ENCODE data around the gene SCYL3.
A peak's percentile ranks its signal among the peaks of the same experiment; 100 is the strongest.

Gene SCYL3

GRCh38 chr1:169928438-169929209 lies 34.9 kb upstream of the SCYL3 start:
- peak; percentile 54 for DNase-seq (ENCODE audit: low read depth)
- TF ChIP-seq CTCF (IDR thresholded peaks at IDR 0.05; ENCODE audit: low read depth, low read length) (peak; percentile 38), MAX (IDR thresholded peaks at IDR 0.05; ENCODE audit: low read depth, low read length) (no peak), MYC (IDR thresholded peaks at IDR 0.05; ENCODE audit: low read depth, low read length) (no peak), POLR2A (IDR thresholded peaks at IDR 0.05; ENCODE audit: extremely low read depth, insufficient read length) (no peak)
- H3K4me3 ChIP-seq (ENCODE audit: low read depth, low read length): no peak overlapping the region

- DNase-seq (ENCODE audit: low read depth): no peak
- no peak for TF ChIP-seq MYC (IDR thresholded peaks at IDR 0.05; ENCODE audit: low read depth, low read length)
- no peak for TF ChIP-seq POLR2A (IDR thresholded peaks at IDR 0.05; ENCODE audit: extremely low read depth, insufficient read length)
- TF ChIP-seq CTCF (IDR thresholded peaks at IDR 0.05; ENCODE audit: low read depth, low read length): no peak
- TF ChIP-seq MAX (IDR thresholded peaks at IDR 0.05; ENCODE audit: low read depth, low read length): no peak
Observed at GRCh38 chr1:169925505-169926482, 32.1 kb upstream of the SCYL3 start.

GRCh38 chr1:169924829-169925228 lies 31.1 kb upstream of the SCYL3 start:
- TF ChIP-seq MAX (IDR thresholded peaks at IDR 0.05; ENCODE audit: low read depth, low read length): no peak
- TF ChIP-seq MYC (IDR thresholded peaks at IDR 0.05; ENCODE audit: low read depth, low read length): no peak
- no peak for TF ChIP-seq POLR2A (IDR thresholded peaks at IDR 0.05; ENCODE audit: extremely low read depth, insufficient read length)
- TF ChIP-seq CTCF (IDR thresholded peaks at IDR 0.05; ENCODE audit: low read depth, low read length): no peak
- H3K4me3 ChIP-seq (ENCODE audit: low read depth, low read length): no peak overlapping the region
- DNase-seq (ENCODE audit: low read depth): no peak

More at GRCh38 chr1:169925505-169926482, 32.1 kb upstream of the SCYL3 start:
- no peak overlapping the region for H3K4me3 ChIP-seq (ENCODE audit: low read depth, low read length)

GRCh38 chr1:169924063-169924462 lies 30.4 kb upstream of the SCYL3 start:
- no peak overlapping the region for H3K4me3 ChIP-seq (ENCODE audit: low read depth, low read length)
- TF ChIP-seq MYC (IDR thresholded peaks at IDR 0.05; ENCODE audit: low read depth, low read length) (no peak), MAX (IDR thresholded peaks at IDR 0.05; ENCODE audit: low read depth, low read length) (no peak), POLR2A (IDR thresholded peaks at IDR 0.05; ENCODE audit: extremely low read depth, insufficient read length) (no peak), CTCF (IDR thresholded peaks at IDR 0.05; ENCODE audit: low read depth, low read length) (no peak)
- no peak for DNase-seq (ENCODE audit: low read depth)

- TF ChIP-seq MAX (IDR thresholded peaks at IDR 0.05; ENCODE audit: low read depth, low read length) (no peak), CTCF (IDR thresholded peaks at IDR 0.05; ENCODE audit: low read depth, low read length) (no peak), MYC (IDR thresholded peaks at IDR 0.05; ENCODE audit: low read depth, low read length) (no peak), POLR2A (IDR thresholded peaks at IDR 0.05; ENCODE audit: extremely low read depth, insufficient read length) (no peak)
- DNase-seq (ENCODE audit: low read depth): no peak
- H3K4me3 ChIP-seq (ENCODE audit: low read depth, low read length): no peak overlapping the region
Observed at GRCh38 chr1:169921080-169921479, 27.4 kb upstream of the SCYL3 start.

Data from NB4 (cell line).